H1 (cell line): ENCODE measurements around the gene CLCF1. TPM values are rescaled to one million over a fixed set of nuclear protein-coding genes. Genes with fewer than 3 reads are reported as not detected.

Source experiments
- CHD1 ChIP-seq: IDR thresholded peaks from 2 replicates; pipeline ENCODE4 v1.6.1; 2012; ENCODE audit warnings: low read depth, low read length, improper control_type of control experiment
- CHD2 ChIP-seq: IDR thresholded peaks from 2 replicates; pipeline ENCODE4 v1.6.1; 2012; ENCODE audit warnings: low read length, improper control_type of control experiment
- EZH2 ChIP-seq: fragments of 200-600 bp; sonication (generic); IDR thresholded peaks from 2 replicates; pipeline ENCODE4 v1.7.1; 2012; ENCODE audit warnings: low read depth, mild to moderate bottlenecking, moderate library complexity, low read length, inconsistent platforms; ENCODE audit not compliant: severe bottlenecking
- GABPA ChIP-seq: IDR thresholded peaks from 2 replicates; pipeline ENCODE4 v1.6.1; 2011; ENCODE audit warnings: mild to moderate bottlenecking, low read length, moderate library complexity, borderline replicate concordance; ENCODE audit not compliant: insufficient read depth
- GTF2F1 ChIP-seq: IDR thresholded peaks from 2 replicates; pipeline ENCODE4 v1.6.1; 2012; ENCODE audit warnings: low read depth, low read length, improper control_type of control experiment, borderline replicate concordance
- RAD21 ChIP-seq, 2 experiments: IDR thresholded peaks in 1 of 2; conservative IDR thresholded peaks in 1 of 2; 2 replicates each; pipeline ENCODE4 v1.6.1; 2011; ENCODE audit warnings: low read depth in 2 of 2, low read length in 2 of 2, improper control_type of control experiment in 1 of 2, inconsistent platforms in 1 of 2, mild to moderate bottlenecking in 1 of 2, moderate library complexity in 1 of 2
- SIN3A ChIP-seq, 2 experiments: IDR thresholded peaks in 1 of 2; conservative IDR thresholded peaks in 1 of 2; 2 replicates each; pipeline ENCODE4 v1.6.1; 2011 to 2012; ENCODE audit warnings: low read length in 2 of 2, improper control_type of control experiment in 1 of 2, low read depth in 1 of 2, mild to moderate bottlenecking in 1 of 2
- SP2 ChIP-seq: IDR thresholded peaks from 2 replicates; pipeline ENCODE4 v1.6.1; 2012; ENCODE audit warnings: mild to moderate bottlenecking, low read length, inconsistent platforms
- TBP ChIP-seq: IDR thresholded peaks from 2 replicates; pipeline ENCODE4 v1.6.1; 2011; ENCODE audit warnings: low read depth, low read length, improper control_type of control experiment
- TCF12 ChIP-seq: IDR thresholded peaks from 2 replicates; pipeline ENCODE4 v1.6.1; 2011; ENCODE audit warnings: low read depth, mild to moderate bottlenecking, low read length
- polyA plus RNA-seq, 7 experiments: library from polyadenylated mRNA; depleted of rRNA in 3 of 7; stranded (reverse) in 5 of 7; unstranded in 2 of 7; fragments of >200 nt in 5 of 7; fragments of 200-250 nt in 2 of 7; gene quantifications; 1 replicate in 5 of 7; 2 replicates in 1 of 7; 4 replicates in 1 of 7; pipeline versions ENCODE4 v1.2.1 to v1.2.3, GENCODE V29; 2011 to 2013; ENCODE audit warnings: missing spikeins in 2 of 7, mixed read lengths in 2 of 7
- total RNA-seq: library from RNA; stranded (reverse); fragmentation: NEBNext Ultra II Directional; extraction: Animal tissue kit (Norgen Biotek cat#: 25700); gene quantifications from 2 replicates; pipeline ENCODE4 v1.2.1, GENCODE V29; 2021

The CLCF1 gene
- total and polyA plus RNA-seq, 2 of the 8 experiments (the other 6 are each of a cell fraction or from before 2014, with no cell fraction given) = 0.32 to 1.2 TPM

GRCh38 chr11:67317205-67317887 is 56.1 kb downstream of the CLCF1 start (continued):
- no peak for TF ChIP-seq EZH2
- no peak for TF ChIP-seq CHD2
- peak; percentile 41; the same call in 1 of the 2 replicates for TF ChIP-seq TCF12
- no peak for TF ChIP-seq GTF2F1
- no peak for TF ChIP-seq SP2
- TF ChIP-seq RAD21 (IDR thresholded peaks at IDR 0.05 in 1 of 2, conservative IDR thresholded peaks at IDR 0.05 in 1 of 2; ENCODE audit: low read depth in 2 of 2, low read length in 2 of 2) = peak; percentile 93 to 95
- TF ChIP-seq SIN3A (conservative IDR thresholded peaks at IDR 0.05 in 1 of 2, IDR thresholded peaks at IDR 0.05 in 1 of 2; ENCODE audit: low read depth in 1 of 2, low read length in 2 of 2) = peak in 1 of 2 experiments; percentile 95; a peak in 2 of 4 replicates
- TF ChIP-seq TBP = peak; percentile 29; the same call in 1 of the 2 replicates
- no peak; the same call in 1 of the 2 replicates for TF ChIP-seq GABPA
- TF ChIP-seq CHD1 = no peak
